AG09319 (cell line): ENCODE measurements around the gene MTAP.

Source experiments
- DNase-seq: peaks from one replicate; pipeline ENCODE4 v3.0.0-alpha.2; 2010; ENCODE audit warnings: low read depth; ENCODE audit errors: extremely low read depth
- CTCF ChIP-seq: IDR thresholded peaks from 2 replicates; pipeline ENCODE4 v1.5.1; 2011; ENCODE audit warnings: low read depth, mild to moderate bottlenecking, inconsistent platforms, low read length, moderate library complexity

Gene MTAP

GRCh38 chr9:21812946-21813568 is 10.6 kb downstream of the MTAP start:
- no peak for DNase-seq
- TF ChIP-seq CTCF, result peak; percentile 90

- TF ChIP-seq CTCF, result peak; percentile 59
- DNase-seq, result peak; percentile 67
Measured at GRCh38 chr9:21813575-21814473, 11.4 kb downstream of the MTAP start.

GRCh38 chr9:21815643-21816042 is 13.2 kb downstream of the MTAP start:
- DNase-seq, result no peak
- no peak for TF ChIP-seq CTCF

GRCh38 chr9:21817176-21817575 is 14.7 kb downstream of the MTAP start:
- no peak for TF ChIP-seq CTCF
- DNase-seq, result peak; percentile 59

- TF ChIP-seq CTCF, result no peak
- DNase-seq, result no peak
Measured at GRCh38 chr9:21825637-21826036, 23.2 kb downstream of the MTAP start.

GRCh38 chr9:21828853-21829410 is 26.5 kb downstream of the MTAP start:
- no peak for DNase-seq
- no peak for TF ChIP-seq CTCF

- no peak for TF ChIP-seq CTCF
- DNase-seq, result no peak
Measured at GRCh38 chr9:21830589-21830988, 28.2 kb downstream of the MTAP start.
